Lower lobe of right lung (tissue), 2 donors: Measurements from ENCODE around the gene SLC39A9. TPM values are rescaled to one million over a fixed set of nuclear protein-coding genes. Genes with fewer than 3 reads are reported as not detected.
A peak's percentile ranks its signal among the peaks of the same experiment; 100 is the strongest.

Source experiments
- ATAC-seq, 2 donors: fragments of 200-7000 bp; cut with Tn5 transposase; one replicate each; pipeline ENCODE4 v1.9.1; 2020 to 2022; ENCODE audit warnings: mild to moderate bottlenecking in 2 of 2, moderate library complexity in 2 of 2
- DNase-seq: peaks from one replicate; pipeline ENCODE4 v3.0.0-alpha.2; 2020
- H3K27ac ChIP-seq: fragments of 200-600 bp; one replicate; pipeline ENCODE4 v1.8.0; 2022
- H3K27me3 ChIP-seq: fragments of 200-600 bp; one replicate; pipeline ENCODE4 v1.8.0; 2022; ENCODE audit warnings: low read depth
- H3K36me3 ChIP-seq: fragments of 200-600 bp; one replicate; pipeline ENCODE4 v1.8.0; 2022; ENCODE audit warnings: mild to moderate bottlenecking
- H3K4me1 ChIP-seq: fragments of 200-600 bp; one replicate; pipeline ENCODE4 v1.8.0; 2022
- H3K4me3 ChIP-seq: fragments of 200-600 bp; one replicate; pipeline ENCODE4 v1.8.0; 2022; ENCODE audit warnings: mild to moderate bottlenecking
- H3K9me3 ChIP-seq: fragments of 200-600 bp; one replicate; pipeline ENCODE4 v1.8.0; 2022
- intact Hi-C: fragments of 100-400 bp; cut with DNase I; formaldehyde crosslinking; loops from one replicate; pipeline ENCODE4 v1.11.0; 2022
- total RNA-seq: library from RNA; stranded (reverse); fragmentation: NEBNext Ultra II Directional; extraction: Animal tissue kit (Norgen Biotek cat#: 25700); gene quantifications from one replicate; pipeline ENCODE4 v1.2.1, GENCODE V29; 2021
- TF ChIP-seq, protein P1 (sequence below): fragments of 200-600 bp; IDR thresholded peaks from one replicate; pipeline ENCODE4 v1.8.0; 2022; ENCODE audit warnings: antibody characterized with exemption, mild to moderate bottlenecking
- donor health status: DM: no; HTN: yes; CAD: no; lungs with severe emphysema.

SLC39A9 gene
- total RNA-seq, 1 donor from 2014 or later = 49.6 TPM

DNA sequence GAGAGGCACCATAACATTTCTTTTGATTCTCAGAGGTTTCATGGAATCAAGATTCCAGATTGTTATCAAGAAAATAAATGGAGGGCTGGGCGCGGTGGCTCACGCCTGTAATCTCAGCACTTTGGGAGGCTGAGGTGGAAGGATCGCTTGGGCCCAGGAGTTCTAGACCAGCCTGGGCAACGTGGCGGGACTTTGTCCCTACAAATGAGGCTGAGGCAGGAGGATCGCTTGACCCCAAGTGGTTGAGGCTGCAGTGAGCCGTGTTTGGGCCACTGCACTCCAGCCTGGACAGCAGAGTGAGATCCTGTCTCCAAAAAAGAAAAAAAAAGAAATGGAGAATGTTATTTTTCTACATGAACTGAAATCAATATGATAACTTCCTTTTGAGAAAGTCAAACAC lies 1.3 kb downstream of the SLC39A9 start:
- DNase-seq = no peak
- Histone ChIP-seq H3K4me3 (peak overlapping the region; percentile 73), H3K9me3 (no peaks in the 10 kb centered on the region), H3K4me1 (peaks cover 48% of the 10 kb centered on the region), H3K27me3 (no peaks in the 10 kb centered on the region), H3K27ac (no peak overlapping the region), H3K36me3 (peaks cover 16% of the 10 kb centered on the region)
- no peak for ATAC-seq
- intact Hi-C loops = no loop called here
- TF ChIP-seq, protein P1, sequence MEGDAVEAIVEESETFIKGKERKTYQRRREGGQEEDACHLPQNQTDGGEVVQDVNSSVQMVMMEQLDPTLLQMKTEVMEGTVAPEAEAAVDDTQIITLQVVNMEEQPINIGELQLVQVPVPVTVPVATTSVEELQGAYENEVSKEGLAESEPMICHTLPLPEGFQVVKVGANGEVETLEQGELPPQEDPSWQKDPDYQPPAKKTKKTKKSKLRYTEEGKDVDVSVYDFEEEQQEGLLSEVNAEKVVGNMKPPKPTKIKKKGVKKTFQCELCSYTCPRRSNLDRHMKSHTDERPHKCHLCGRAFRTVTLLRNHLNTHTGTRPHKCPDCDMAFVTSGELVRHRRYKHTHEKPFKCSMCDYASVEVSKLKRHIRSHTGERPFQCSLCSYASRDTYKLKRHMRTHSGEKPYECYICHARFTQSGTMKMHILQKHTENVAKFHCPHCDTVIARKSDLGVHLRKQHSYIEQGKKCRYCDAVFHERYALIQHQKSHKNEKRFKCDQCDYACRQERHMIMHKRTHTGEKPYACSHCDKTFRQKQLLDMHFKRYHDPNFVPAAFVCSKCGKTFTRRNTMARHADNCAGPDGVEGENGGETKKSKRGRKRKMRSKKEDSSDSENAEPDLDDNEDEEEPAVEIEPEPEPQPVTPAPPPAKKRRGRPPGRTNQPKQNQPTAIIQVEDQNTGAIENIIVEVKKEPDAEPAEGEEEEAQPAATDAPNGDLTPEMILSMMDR = no peak

DNA sequence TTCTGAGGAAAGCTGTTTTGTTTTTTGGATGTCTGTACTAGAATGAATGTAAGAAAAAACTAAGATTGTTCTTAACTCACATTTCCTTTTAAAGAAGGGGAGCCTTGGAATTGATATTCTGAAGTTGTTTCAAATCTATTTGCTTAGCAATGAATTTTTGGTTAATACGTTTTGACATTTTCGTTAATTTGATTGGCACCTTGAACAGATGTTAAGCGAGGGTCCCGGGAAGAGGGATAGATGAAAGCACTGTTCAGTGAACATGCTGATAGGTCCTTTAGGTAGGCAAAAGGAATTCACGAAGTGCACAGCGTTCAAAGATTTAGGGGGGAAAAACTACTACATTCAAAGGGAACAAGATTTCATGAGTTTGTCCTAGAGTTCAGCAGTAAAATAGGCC lies 1.7 kb downstream of the SLC39A9 start:
- no peak for ATAC-seq
- TF ChIP-seq, protein P1 = no peak
- Histone ChIP-seq H3K9me3 (no peaks in the 10 kb centered on the region), H3K27ac (no peak overlapping the region), H3K4me1 (peaks cover 48% of the 10 kb centered on the region), H3K4me3 (peak overlapping the region; percentile 73), H3K36me3 (peaks cover 12% of the 10 kb centered on the region), H3K27me3 (no peaks in the 10 kb centered on the region)
- DNase-seq = no peak
- intact Hi-C loops = no loop called here

DNA sequence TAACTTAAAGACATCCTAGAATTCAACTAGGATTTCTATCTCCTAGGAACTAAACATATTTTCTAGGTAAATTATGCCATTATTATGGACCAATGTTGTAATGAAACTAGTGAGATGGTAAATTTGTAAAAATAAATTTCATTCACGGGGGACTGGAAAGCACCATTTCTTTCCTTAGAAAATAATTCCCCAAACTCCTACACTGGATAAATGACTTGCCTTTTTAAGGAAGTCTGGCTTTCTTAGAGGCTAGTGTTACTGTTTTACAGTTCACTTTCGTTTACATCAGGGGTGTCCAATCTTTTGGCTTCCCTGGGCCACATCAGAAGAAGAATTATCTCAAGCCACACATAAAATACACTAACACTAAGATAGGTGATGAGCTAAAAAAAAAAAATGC lies 3.3 kb downstream of the SLC39A9 start:
- ATAC-seq = no peak
- Histone ChIP-seq H3K27ac (no peak overlapping the region), H3K9me3 (no peaks in the 10 kb centered on the region), H3K27me3 (no peaks in the 10 kb centered on the region), H3K36me3 (no peaks in the 10 kb centered on the region), H3K4me1 (peaks cover 39% of the 10 kb centered on the region), H3K4me3 (no peak overlapping the region)
- TF ChIP-seq, protein P1 = no peak
- intact Hi-C loops = no loop called here
- DNase-seq = no peak

DNA sequence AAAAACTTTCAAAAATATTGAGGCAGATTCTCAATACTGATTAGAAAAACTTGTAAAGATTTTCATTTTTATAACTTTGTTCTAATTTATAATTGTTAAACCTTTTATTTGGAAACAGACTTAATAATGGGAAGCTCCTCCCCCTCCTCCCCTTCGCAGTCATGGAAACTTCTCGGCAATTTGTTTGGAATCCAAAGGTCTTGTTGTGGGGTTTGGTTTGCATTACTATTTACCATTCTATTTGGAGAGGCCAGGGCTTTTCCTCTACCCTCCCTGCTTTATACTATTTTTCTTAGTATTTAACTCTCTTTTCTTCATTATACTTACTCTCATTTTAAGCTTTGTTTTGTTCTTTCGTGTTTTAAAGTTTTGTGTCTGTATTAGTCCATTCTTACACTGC lies 6.0 kb downstream of the SLC39A9 start:
- TF ChIP-seq, protein P1 = no peak
- Histone ChIP-seq H3K4me1 (peaks cover 28% of the 10 kb centered on the region), H3K36me3 (no peaks in the 10 kb centered on the region), H3K4me3 (no peak overlapping the region), H3K27ac (no peak overlapping the region), H3K9me3 (no peaks in the 10 kb centered on the region), H3K27me3 (no peaks in the 10 kb centered on the region)
- intact Hi-C loops = no loop called here
- DNase-seq (no peak), ATAC-seq (no peak)

DNA sequence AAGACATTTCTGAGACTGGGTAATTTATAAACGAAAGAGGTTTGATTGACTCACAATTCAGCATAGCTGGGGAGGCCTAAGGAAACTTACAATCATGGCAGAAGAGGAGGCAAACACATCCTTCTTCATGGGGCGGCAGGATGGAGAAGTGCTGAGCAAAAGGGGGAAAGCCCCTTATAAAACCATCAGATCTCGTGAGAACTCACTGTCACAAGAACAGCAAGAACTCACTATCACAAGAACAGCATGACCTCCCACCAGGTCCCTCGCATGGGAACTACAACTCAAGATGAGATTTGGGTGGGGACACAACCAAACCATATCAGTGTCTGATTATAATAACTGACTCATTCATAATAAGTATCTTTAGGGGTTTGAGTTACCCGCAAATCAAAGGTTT lies 6.4 kb downstream of the SLC39A9 start:
- Histone ChIP-seq H3K9me3 (no peaks in the 10 kb centered on the region), H3K36me3 (no peaks in the 10 kb centered on the region), H3K4me3 (no peak overlapping the region), H3K27ac (no peak overlapping the region), H3K4me1 (peaks cover 24% of the 10 kb centered on the region), H3K27me3 (no peaks in the 10 kb centered on the region)
- intact Hi-C loops = no loop called here
- ATAC-seq (no peak), DNase-seq (no peak)
- TF ChIP-seq, protein P1 = no peak

DNA sequence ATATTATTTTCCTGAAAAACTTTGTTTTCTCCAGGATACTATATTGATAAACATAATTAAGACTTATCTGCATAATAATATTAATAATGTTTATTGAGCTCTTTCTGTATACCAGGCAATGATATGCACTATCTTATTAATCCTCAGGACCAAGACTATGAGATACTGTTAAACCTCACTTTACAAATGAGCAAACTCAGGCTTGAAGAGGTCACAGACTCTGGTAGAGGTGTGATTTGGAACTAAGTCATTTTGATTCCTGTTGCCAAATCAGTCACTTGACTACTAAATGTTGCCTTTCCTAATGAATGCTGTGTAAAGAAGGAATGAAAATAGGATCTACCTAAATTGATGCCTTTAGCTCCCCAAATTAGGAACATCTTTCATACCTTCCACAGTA lies 7.3 kb downstream of the SLC39A9 start:
- Histone ChIP-seq H3K9me3 (no peaks in the 10 kb centered on the region), H3K27me3 (no peaks in the 10 kb centered on the region), H3K36me3 (no peaks in the 10 kb centered on the region), H3K4me1 (peaks cover 15% of the 10 kb centered on the region), H3K4me3 (no peak overlapping the region), H3K27ac (no peak overlapping the region)
- intact Hi-C loops = no loop called here
- TF ChIP-seq, protein P1 = no peak
- ATAC-seq (no peak), DNase-seq (no peak)
